AG09309 (cell line): Measurements from ENCODE around the gene CLIP1.

ENCODE experiments used
- DNase-seq: peaks from one replicate; pipeline ENCODE4 v3.0.0-alpha.2; 2010; ENCODE audit warnings: low read depth
- H3K4me3 ChIP-seq: 2 replicates; pipeline ENCODE4 v1.5.1; 2011; ENCODE audit warnings: mild to moderate bottlenecking, low read depth, low read length, moderate library complexity; ENCODE audit not compliant: control insufficient read depth
- TF ChIP-seq, protein P1 (sequence below): IDR thresholded peaks from 2 replicates; pipeline ENCODE4 v1.5.1; 2011; ENCODE audit warnings: mild to moderate bottlenecking, low read depth, low read length, inconsistent platforms; ENCODE audit not compliant: insufficient read depth, control insufficient read depth; ENCODE audit errors: missing control alignments

The CLIP1 gene

DNA sequence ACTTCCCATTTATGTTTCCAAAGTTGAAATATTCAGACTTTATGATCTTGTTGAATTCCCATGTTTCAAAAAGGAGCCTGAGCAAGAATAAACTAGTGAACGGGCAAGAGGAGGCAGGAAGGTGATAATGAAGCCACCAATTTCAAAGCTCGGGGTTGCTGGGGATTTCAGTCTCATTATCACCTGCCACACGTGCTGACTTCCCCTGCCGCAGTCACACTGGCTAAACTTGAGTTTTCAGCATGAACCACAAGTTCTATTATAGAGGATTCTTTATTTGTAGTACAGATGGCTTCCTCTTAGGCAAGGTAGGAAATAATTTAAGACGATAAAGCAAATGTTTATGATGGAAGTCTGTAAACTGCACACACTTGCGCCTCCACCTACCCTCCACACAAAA lies 178.5 kb downstream of the CLIP1 start:
- DNase-seq, result no peak
- TF ChIP-seq, protein P1, sequence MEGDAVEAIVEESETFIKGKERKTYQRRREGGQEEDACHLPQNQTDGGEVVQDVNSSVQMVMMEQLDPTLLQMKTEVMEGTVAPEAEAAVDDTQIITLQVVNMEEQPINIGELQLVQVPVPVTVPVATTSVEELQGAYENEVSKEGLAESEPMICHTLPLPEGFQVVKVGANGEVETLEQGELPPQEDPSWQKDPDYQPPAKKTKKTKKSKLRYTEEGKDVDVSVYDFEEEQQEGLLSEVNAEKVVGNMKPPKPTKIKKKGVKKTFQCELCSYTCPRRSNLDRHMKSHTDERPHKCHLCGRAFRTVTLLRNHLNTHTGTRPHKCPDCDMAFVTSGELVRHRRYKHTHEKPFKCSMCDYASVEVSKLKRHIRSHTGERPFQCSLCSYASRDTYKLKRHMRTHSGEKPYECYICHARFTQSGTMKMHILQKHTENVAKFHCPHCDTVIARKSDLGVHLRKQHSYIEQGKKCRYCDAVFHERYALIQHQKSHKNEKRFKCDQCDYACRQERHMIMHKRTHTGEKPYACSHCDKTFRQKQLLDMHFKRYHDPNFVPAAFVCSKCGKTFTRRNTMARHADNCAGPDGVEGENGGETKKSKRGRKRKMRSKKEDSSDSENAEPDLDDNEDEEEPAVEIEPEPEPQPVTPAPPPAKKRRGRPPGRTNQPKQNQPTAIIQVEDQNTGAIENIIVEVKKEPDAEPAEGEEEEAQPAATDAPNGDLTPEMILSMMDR, result no peak
- no peak overlapping the region for H3K4me3 ChIP-seq

DNA sequence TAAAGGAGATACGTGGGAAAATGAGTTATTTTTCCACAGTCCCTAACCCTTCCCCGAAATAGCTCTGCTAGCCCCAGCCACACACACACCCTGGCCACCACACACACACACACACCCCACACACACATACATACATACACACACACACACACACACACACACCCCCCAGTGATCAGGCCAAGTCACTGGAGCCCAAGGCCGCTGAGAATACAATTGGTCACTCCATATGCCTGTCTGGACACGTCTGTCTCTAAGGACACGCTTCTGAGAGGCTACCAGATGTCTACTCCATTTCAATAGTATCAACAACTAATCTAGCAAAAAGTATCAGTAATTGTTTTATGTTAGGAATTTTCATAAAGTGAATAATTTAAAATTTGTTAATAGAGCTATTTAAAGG lies 183.6 kb downstream of the CLIP1 start:
- no peak overlapping the region for H3K4me3 ChIP-seq
- TF ChIP-seq, protein P1, result no peak
- DNase-seq, result no peak

DNA sequence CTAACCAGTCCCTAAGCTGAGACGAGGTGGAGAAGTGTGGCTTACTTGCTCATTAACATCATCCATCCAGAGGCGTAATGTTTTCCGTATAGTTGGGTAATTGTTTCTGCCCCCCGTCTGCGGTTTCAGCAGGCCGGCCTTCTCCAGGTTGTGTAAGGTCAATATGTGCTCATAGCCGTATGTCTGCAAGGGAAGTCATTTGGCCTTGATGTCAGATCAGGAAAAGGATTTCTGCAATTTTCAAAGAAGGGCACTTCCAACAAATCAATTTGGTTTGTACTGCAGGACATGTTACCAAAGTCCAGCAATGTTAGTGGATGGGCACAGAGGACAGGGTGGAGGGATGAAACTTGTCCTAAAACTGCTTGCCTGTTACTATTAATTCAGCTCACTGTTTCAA lies 186.7 kb downstream of the CLIP1 start:
- no peak for DNase-seq
- H3K4me3 ChIP-seq, result no peak overlapping the region
- TF ChIP-seq, protein P1, result no peak

DNA sequence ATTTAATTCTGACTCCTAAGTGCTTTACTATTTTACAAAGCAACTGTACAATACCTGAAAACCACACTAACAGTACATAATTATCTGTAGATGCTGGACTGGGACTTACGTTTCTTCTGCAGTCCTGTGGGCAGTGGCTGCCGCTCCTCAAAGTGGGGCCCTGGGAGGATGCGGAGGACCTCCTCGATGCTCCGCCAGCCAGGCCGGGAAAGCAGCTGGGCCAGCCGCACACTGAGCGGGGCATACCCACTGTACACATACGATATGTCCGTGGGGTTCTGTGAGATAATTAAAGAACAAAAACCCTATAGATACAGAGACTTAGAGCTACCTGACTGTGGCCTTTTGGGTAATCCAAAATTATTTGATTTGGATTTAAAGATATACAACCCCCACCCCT lies 189.8 kb downstream of the CLIP1 start:
- TF ChIP-seq, protein P1, result no peak
- no peak for DNase-seq

DNA sequence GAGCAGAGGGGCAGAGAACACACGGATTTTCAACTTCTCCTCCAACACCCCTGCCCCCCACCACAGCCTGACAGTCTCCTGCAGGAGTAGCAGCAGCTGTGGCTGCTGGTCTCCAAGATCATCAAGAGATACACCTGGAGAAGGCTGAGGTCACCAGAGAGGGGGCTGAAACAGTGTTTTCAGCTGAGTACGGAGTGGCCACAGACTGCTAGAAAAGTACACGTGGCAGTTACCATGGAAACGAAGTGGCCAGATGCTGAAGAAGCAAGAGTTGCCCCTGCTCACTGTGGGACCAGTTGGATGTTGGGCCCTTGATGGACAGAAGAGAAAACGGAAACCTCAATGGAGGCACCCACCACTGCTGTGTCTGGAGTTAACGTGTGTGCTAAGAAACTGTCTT lies 191.7 kb downstream of the CLIP1 start:
- no peak for DNase-seq
- TF ChIP-seq, protein P1, result no peak
- H3K4me3 ChIP-seq, result no peak overlapping the region

More for the DNA sequence above, 189.8 kb downstream of the CLIP1 start:
- no peak overlapping the region for H3K4me3 ChIP-seq

DNA sequence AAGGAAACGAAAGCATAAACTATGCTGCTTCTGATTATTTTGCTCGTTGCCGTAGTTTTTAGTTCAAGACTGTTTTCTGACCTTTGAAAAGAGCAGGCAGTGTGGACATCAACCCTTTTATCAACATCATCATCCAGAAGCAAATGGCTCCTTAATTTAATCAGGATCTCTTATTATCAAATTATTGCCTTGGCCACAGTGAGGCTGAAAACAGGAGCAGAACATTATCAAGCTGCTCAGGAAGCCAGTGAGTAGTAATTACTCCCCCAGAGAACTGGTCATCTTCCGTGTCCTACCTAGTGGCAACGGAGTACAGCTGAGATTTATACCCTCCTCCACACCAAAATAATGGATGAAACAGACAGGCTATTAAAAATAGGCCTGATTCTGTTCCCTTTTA lies 194.4 kb downstream of the CLIP1 start:
- H3K4me3 ChIP-seq, result no peak overlapping the region
- TF ChIP-seq, protein P1, result no peak
- DNase-seq, result no peak

DNA sequence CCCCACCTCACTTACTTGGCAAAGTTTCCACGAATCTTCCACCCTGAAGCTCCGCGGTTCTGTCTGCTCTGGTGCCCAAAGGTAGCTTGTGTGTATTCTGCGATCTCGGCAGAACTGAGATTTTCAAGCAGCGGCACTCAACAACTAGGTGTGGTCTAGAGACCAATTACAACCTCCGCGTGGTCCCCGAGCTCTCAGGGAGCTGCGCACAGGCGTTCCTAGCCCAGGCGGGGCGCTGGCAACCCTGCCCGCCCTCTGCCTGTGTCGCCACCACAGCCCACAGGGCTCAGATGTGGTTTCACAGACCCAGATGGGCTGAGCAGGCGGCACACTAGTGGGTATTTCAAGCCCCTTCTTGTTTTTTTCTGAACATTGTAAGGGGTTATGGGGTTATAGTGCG lies 195.1 kb downstream of the CLIP1 start:
- TF ChIP-seq, protein P1, result no peak
- no peak overlapping the region for H3K4me3 ChIP-seq
- no peak for DNase-seq
